Measurements from ENCODE around the gene FANCM.

DNA sequence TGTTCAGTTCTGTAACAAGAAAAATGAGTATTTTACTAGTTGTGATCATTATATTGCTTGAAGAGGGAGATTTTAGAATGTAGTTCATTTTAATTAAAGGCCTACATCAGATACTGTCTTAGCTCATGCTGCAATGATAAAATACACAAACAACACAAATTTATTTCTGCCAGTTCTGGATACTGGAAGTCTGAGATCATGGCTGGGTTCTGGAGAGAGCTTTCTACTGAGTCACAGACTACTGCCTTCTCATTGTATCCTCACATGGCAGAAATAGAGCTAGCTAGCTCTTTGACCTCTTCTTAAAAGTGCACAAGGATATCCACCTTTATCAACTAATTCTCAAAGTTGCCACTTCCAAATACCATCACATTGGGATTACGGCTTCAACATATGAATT lies 63.5 kb downstream of the FANCM start:
- TF ChIP-seq EZH2 (IDR thresholded peaks at IDR 0.05; ENCODE audit: borderline replicate concordance, low read depth, low read length, poor library complexity, severe bottlenecking): no peak
- TF ChIP-seq, protein P1, sequence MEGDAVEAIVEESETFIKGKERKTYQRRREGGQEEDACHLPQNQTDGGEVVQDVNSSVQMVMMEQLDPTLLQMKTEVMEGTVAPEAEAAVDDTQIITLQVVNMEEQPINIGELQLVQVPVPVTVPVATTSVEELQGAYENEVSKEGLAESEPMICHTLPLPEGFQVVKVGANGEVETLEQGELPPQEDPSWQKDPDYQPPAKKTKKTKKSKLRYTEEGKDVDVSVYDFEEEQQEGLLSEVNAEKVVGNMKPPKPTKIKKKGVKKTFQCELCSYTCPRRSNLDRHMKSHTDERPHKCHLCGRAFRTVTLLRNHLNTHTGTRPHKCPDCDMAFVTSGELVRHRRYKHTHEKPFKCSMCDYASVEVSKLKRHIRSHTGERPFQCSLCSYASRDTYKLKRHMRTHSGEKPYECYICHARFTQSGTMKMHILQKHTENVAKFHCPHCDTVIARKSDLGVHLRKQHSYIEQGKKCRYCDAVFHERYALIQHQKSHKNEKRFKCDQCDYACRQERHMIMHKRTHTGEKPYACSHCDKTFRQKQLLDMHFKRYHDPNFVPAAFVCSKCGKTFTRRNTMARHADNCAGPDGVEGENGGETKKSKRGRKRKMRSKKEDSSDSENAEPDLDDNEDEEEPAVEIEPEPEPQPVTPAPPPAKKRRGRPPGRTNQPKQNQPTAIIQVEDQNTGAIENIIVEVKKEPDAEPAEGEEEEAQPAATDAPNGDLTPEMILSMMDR (conservative IDR thresholded peaks at IDR 0.05; ENCODE audit: low read depth, low read length): no peak

Data from A673 (cell line).